T-helper 2 cell treated with Interferon-gamma antibody and Interleukin-4, amounts not matched to agents 5 μg/mL and 100 μg/mL, for 36 hours (primary cell): Measurements from ENCODE around the gene AP3D1.
A peak's percentile ranks its signal among the peaks of the same experiment; 100 is the strongest.

ENCODE experiments used
- DNase-seq: peaks from one replicate; pipeline ENCODE4 v3.0.0; 2021; ENCODE audit warnings: low spot score
- H3K27ac Mint-ChIP-seq: one replicate; pipeline ENCODE4 v1.8.0; 2021; ENCODE audit warnings: mild to moderate bottlenecking, mixed read lengths
- H3K27me3 Mint-ChIP-seq: one replicate; pipeline ENCODE4 v1.8.0; 2021; ENCODE audit warnings: low read depth, mixed read lengths
- H3K36me3 Mint-ChIP-seq: one replicate; pipeline ENCODE4 v1.8.0; 2021; ENCODE audit warnings: low read depth, mixed read lengths
- H3K4me1 Mint-ChIP-seq: one replicate; pipeline ENCODE4 v1.8.0; 2021; ENCODE audit warnings: low read depth, mixed read lengths
- H3K4me3 Mint-ChIP-seq: one replicate; pipeline ENCODE4 v1.8.0; 2022; ENCODE audit warnings: mild to moderate bottlenecking, moderate library complexity, mixed read lengths
- H3K9me3 Mint-ChIP-seq: one replicate; pipeline ENCODE4 v1.8.0; 2021; ENCODE audit warnings: mixed read lengths

AP3D1 gene

DNA sequence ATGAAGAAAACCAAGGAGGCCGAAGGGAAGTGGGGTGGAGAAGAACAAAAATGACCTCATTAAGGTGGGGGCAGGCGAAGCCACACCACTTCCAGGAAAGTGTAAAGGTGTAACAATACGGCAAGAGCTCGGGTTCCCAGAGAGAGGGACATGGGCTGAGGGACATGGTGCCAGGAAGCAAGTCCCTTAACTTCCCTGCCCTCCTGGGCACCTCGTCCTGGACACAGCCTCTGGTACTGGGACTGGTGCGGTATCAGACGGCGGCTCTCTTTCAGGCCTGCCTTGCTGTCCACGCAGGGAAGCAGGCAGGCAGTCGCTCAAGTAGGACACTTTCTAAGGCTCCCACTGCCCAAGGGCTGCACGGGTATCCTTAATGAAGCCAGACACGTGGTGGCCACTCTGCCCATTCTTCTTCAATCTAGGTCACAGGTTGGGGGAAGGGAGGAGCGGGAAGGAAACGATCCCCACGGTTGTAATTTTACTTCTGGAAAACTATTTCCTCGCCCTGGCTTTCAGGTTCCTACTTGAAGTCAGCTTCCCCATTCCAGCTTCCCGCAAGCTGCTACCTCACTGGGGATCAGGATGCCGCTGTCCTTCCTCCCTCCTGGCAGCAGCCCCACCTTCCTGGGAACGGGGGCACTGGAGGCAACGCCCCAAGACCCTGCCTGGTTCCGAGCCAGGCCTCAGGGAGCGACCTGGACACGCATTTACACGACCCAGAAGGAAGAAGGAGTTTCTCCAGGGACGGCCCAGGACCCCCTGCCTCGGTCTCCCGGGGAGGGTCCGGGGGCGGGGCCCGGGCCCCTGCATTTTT lies 1.2 kb downstream of the AP3D1 start:
- Mint-ChIP-seq H3K4me1 (peaks cover 24% of the 10 kb centered on the region), H3K36me3 (peaks cover 9% of the 10 kb centered on the region), H3K27me3 (no peaks in the 10 kb centered on the region), H3K27ac (peak overlapping the region; percentile 60), H3K9me3 (no peaks in the 10 kb centered on the region), H3K4me3 (peak overlapping the region; percentile 74)
- DNase-seq = no peak

DNA sequence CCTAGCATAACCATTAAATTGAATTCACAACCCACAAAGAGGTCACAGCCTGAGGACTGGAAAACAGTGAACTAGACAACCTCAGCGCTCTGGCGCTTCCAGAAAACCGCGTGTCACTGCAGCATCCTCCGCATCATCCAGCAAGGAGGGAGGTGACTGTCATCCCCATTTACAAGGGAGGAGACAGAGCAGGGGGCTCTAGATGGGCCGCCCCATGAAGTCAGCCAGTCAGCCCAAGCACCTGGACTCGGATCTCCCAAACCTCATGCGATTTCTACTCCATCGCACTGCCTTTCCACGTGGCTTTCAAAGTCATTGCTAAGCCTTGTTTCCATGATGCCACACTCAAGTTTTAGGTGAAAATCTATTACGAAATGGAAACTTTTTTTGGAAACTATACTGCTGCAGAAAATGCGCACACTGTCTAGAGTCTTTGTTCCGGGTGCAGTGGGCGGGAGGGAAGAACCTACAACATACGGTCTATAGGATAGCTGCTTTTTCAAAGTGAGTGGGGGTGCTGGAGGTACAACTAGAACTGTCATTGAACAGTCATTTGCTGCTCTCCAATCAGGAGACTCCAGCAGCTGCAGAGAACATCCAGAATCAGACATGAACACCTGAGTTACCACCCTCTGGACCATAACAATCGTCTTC lies 2.8 kb downstream of the AP3D1 start:
- Mint-ChIP-seq H3K36me3 (peaks cover 12% of the 10 kb centered on the region), H3K9me3 (no peaks in the 10 kb centered on the region), H3K4me3 (peak overlapping the region; percentile 74), H3K4me1 (peaks cover 24% of the 10 kb centered on the region), H3K27me3 (no peaks in the 10 kb centered on the region), H3K27ac (peak overlapping the region; percentile 45)
- DNase-seq = no peak

- H3K9me3 Mint-ChIP-seq = no peaks in the 10 kb centered on the region
- H3K36me3 Mint-ChIP-seq = peaks cover 12% of the 10 kb centered on the region
- H3K4me1 Mint-ChIP-seq = peaks cover 17% of the 10 kb centered on the region
- H3K27me3 Mint-ChIP-seq = no peaks in the 10 kb centered on the region
- H3K4me3 Mint-ChIP-seq = no peak overlapping the region
- no peak for DNase-seq
- no peak overlapping the region for H3K27ac Mint-ChIP-seq
These were observed 5.5 kb downstream of the AP3D1 start for GRCh38 chr19:2145831-2146241.

- H3K4me1 Mint-ChIP-seq = peaks cover 11% of the 10 kb centered on the region
- H3K27me3 Mint-ChIP-seq = no peaks in the 10 kb centered on the region
- no peak overlapping the region for H3K4me3 Mint-ChIP-seq
- no peak overlapping the region for H3K27ac Mint-ChIP-seq
- no peak for DNase-seq
- H3K9me3 Mint-ChIP-seq = no peaks in the 10 kb centered on the region
- peaks cover 5% of the 10 kb centered on the region for H3K36me3 Mint-ChIP-seq
These were observed 7.2 kb downstream of the AP3D1 start for GRCh38 chr19:2144190-2144589.

DNA sequence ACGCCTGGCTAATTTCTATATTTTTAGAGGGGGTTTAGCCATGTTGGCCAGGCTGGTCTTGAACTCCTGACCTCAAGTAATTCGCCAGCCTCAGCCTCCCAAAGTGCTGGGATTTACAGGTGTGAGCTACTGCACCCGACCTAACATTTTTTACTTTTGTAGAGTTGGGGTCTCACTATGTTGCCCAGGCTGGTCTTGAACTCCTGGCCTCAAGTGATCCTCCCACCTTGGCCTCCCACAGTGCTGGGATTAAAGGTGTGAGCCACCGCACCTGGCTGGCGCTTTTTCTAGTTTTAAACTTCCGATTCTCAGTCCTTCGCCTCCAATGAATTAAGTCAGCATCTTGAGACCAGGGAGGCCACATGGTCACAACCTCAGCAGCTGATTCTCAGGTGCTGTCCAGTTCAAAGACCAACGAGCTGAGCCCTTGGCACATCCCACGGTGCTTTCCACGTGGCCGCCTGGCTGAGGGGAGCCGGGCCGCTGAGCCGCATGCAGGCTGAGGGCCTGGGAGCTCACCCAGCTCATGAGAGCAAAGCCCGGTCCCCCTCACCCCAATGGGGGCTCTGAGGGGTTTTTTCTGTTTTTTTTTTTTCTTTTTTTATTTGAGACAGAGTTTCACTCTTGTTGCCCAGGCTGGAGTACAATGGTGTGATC lies 9.1 kb downstream of the AP3D1 start:
- Mint-ChIP-seq H3K36me3 (peaks cover 12% of the 10 kb centered on the region), H3K27ac (no peak overlapping the region), H3K4me1 (peaks cover 2% of the 10 kb centered on the region), H3K27me3 (no peaks in the 10 kb centered on the region), H3K9me3 (no peaks in the 10 kb centered on the region), H3K4me3 (no peak overlapping the region)
- DNase-seq = no peak

- Mint-ChIP-seq H3K4me3 (no peak overlapping the region), H3K27ac (no peak overlapping the region), H3K27me3 (no peaks in the 10 kb centered on the region), H3K9me3 (no peaks in the 10 kb centered on the region), H3K4me1 (no peaks in the 10 kb centered on the region), H3K36me3 (peaks cover 9% of the 10 kb centered on the region)
- DNase-seq = no peak
These were observed 11.2 kb downstream of the AP3D1 start for GRCh38 chr19:2140138-2140569.

GRCh38 chr19:2139385-2140137 lies 11.8 kb downstream of the AP3D1 start:
- H3K36me3 Mint-ChIP-seq = peaks cover 9% of the 10 kb centered on the region
- H3K27ac Mint-ChIP-seq = no peak overlapping the region
- H3K9me3 Mint-ChIP-seq = no peaks in the 10 kb centered on the region
- H3K4me3 Mint-ChIP-seq = no peak overlapping the region
- no peaks in the 10 kb centered on the region for H3K4me1 Mint-ChIP-seq
- no peaks in the 10 kb centered on the region for H3K27me3 Mint-ChIP-seq
- no peak for DNase-seq

DNA sequence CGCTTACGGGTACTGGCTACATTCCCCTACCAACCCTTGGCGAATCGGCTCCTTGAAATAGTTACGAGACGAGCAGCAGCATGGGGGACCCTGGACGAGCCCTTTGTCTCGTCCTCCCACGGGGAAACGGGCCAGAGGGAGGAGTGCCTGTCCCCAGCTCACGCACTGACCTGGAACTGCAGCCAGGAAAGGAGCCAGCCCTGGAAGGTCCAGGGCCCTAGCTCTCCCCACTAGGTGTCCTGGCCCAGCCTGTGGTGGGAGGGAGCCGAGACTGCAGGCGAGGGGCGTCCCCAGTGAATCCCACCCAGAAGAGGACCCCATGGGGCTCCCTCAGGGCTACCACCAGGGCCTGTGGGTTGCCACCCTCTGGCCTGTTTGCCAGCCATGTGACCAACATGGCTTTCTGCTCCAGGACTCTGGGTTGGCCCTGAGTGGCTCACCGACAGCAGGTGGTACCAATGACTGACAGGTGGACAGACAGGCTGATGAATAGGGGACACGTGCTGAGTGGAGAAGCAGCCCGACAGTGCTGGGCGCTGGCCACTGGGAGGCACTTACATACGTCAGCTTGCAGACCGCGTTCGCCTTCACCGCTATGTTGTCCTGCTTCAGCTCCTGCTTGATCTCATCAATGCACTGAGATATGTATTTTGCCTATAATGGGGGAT lies 13.2 kb downstream of the AP3D1 start:
- no peaks in the 10 kb centered on the region for H3K27me3 Mint-ChIP-seq
- no peak overlapping the region for H3K27ac Mint-ChIP-seq
- H3K4me3 Mint-ChIP-seq = no peak overlapping the region
- H3K4me1 Mint-ChIP-seq = no peaks in the 10 kb centered on the region
- no peaks in the 10 kb centered on the region for H3K9me3 Mint-ChIP-seq
- H3K36me3 Mint-ChIP-seq = peaks cover 8% of the 10 kb centered on the region
- no peak for DNase-seq

- no peak for DNase-seq
- Mint-ChIP-seq H3K36me3 (peaks cover 14% of the 10 kb centered on the region), H3K4me1 (no peaks in the 10 kb centered on the region), H3K4me3 (no peak overlapping the region), H3K9me3 (no peaks in the 10 kb centered on the region), H3K27me3 (no peaks in the 10 kb centered on the region), H3K27ac (no peak overlapping the region)
These were observed 14.6 kb downstream of the AP3D1 start for GRCh38 chr19:2136796-2137195.

GRCh38 chr19:2135474-2136402 lies 15.6 kb downstream of the AP3D1 start:
- H3K4me1 Mint-ChIP-seq = no peaks in the 10 kb centered on the region
- H3K27me3 Mint-ChIP-seq = no peaks in the 10 kb centered on the region
- H3K36me3 Mint-ChIP-seq = peaks cover 14% of the 10 kb centered on the region
- H3K27ac Mint-ChIP-seq = no peak overlapping the region
- no peak overlapping the region for H3K4me3 Mint-ChIP-seq
- no peaks in the 10 kb centered on the region for H3K9me3 Mint-ChIP-seq
- DNase-seq = no peak

GRCh38 chr19:2132731-2133490 lies 18.5 kb downstream of the AP3D1 start:
- Mint-ChIP-seq H3K36me3 (peaks cover 18% of the 10 kb centered on the region), H3K27me3 (no peaks in the 10 kb centered on the region), H3K4me1 (no peaks in the 10 kb centered on the region), H3K27ac (no peak overlapping the region), H3K9me3 (no peaks in the 10 kb centered on the region), H3K4me3 (no peak overlapping the region)
- DNase-seq = no peak

- Mint-ChIP-seq H3K27ac (no peak overlapping the region), H3K27me3 (no peaks in the 10 kb centered on the region), H3K4me1 (no peaks in the 10 kb centered on the region), H3K9me3 (no peaks in the 10 kb centered on the region), H3K4me3 (no peak overlapping the region), H3K36me3 (peaks cover 14% of the 10 kb centered on the region)
- DNase-seq = no peak
These were observed 19.2 kb downstream of the AP3D1 start for GRCh38 chr19:2132191-2132590.
